Fibroblast of lung (primary cell): ENCODE data around the gene HYAL2.
A peak's percentile ranks its signal among the peaks of the same experiment; 100 is the strongest.

ENCODE experiments used
- EZH2 ChIP-seq: IDR thresholded peaks from 2 replicates; pipeline ENCODE4 v1.5.1; 2012; ENCODE audit warnings: low read length, control low read depth, mild to moderate bottlenecking; ENCODE audit errors: missing control alignments
- TF ChIP-seq, protein P1 (sequence below), 2 donors: IDR thresholded peaks in 1 of 2; conservative IDR thresholded peaks in 1 of 2; 1 replicate in 1 of 2; 2 replicates in 1 of 2; pipeline ENCODE4 v1.5.1; 2011 to 2012; ENCODE audit warnings: low read length in 2 of 2, control low read depth in 1 of 2, inconsistent platforms in 1 of 2, low read depth in 1 of 2, mild to moderate bottlenecking in 1 of 2

DNA sequence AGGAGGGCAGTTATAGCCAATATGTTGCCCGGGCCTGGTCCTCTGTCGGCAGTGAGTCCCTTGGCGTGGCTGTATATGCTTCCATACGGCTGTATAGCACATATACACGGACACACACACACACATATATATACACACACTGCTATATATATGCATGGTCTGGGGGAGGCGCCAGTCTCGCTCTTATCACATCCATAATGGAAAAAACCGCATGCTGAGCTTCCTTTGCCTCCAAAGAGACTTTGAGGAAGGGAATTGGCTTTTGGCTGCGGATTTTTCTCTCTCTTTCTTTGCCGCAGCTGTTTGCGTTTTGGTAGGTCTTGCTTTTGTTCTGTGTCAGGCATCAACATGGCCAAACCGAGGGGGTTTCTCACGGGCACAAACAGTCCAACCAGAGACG lies 48.0 kb upstream of the HYAL2 start:
- TF ChIP-seq, protein P1, sequence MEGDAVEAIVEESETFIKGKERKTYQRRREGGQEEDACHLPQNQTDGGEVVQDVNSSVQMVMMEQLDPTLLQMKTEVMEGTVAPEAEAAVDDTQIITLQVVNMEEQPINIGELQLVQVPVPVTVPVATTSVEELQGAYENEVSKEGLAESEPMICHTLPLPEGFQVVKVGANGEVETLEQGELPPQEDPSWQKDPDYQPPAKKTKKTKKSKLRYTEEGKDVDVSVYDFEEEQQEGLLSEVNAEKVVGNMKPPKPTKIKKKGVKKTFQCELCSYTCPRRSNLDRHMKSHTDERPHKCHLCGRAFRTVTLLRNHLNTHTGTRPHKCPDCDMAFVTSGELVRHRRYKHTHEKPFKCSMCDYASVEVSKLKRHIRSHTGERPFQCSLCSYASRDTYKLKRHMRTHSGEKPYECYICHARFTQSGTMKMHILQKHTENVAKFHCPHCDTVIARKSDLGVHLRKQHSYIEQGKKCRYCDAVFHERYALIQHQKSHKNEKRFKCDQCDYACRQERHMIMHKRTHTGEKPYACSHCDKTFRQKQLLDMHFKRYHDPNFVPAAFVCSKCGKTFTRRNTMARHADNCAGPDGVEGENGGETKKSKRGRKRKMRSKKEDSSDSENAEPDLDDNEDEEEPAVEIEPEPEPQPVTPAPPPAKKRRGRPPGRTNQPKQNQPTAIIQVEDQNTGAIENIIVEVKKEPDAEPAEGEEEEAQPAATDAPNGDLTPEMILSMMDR (conservative IDR thresholded peaks at IDR 0.05 in 1 of 2, IDR thresholded peaks at IDR 0.05 in 1 of 2; ENCODE audit: low read depth in 1 of 2, low read length in 2 of 2): peak in 1 of 2 donors; percentile 36
- TF ChIP-seq EZH2: no peak
